Measurements from ENCODE around the gene B3GNT9.

B3GNT9 gene

DNA sequence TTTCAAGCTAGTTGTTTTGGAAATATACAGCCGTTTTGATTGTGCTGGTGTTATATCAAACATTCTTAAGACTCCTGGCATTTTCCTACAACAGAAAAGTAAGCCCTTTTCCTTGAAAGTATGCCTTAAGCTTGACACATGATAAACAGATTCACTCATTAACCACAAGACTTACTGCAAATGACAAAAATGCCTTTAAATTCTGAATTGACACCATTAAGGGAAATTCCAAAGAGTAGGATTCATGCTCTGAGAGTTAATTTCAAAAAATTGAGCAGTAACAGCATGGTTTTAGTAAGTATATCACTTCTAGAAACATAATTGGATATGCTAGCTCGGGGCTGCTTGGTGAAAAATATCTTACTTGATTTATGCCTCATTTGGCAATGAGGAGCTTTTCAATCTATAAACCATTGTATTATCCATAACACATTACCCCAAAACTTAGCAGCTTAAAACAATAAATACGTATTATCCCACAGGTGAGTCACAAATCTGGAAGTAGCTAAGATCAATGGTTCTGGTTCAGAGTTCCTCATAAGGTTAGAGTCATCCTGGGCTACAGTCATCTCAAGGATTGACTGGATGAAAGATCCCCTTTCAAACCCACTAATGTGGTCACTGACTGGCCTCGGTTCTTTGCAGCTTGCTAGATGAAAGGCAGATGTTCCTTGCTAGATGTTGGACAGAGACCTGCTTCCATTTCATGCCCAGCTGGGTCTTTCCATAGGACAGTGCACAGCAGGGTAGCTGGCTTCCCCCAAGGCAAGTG lies 49.3 kb downstream of the B3GNT9 start:
- Histone ChIP-seq H3K27me3 (ENCODE audit: low read depth) (no peaks in the 10 kb centered on the region), H3K9me3 (no peaks in the 10 kb centered on the region), H3K4me1 (no peaks in the 10 kb centered on the region), H3K36me3 (replicated peaks) (peaks cover 8% of the 10 kb centered on the region), H3K4me3 (no peak overlapping the region)
- in situ Hi-C loops (cut with MboI; ENCODE audit: low sequenced_read_pairs), result no loop called here
- DNase-seq (ENCODE audit: low spot score in 2 of 2), result no peak

- in situ Hi-C loops (cut with MboI; ENCODE audit: low sequenced_read_pairs), result no loop called here
- H3K9me3 ChIP-seq, result no peaks in the 10 kb centered on the region
- peaks cover 8% of the 10 kb centered on the region for H3K36me3 ChIP-seq (replicated peaks)
- no peak overlapping the region for H3K4me3 ChIP-seq
- H3K27me3 ChIP-seq (ENCODE audit: low read depth), result no peaks in the 10 kb centered on the region
- no peaks in the 10 kb centered on the region for H3K4me1 ChIP-seq
- DNase-seq (ENCODE audit: low spot score in 2 of 2), result no peak
Observed at GRCh38 chr16:67100569-67101310, 50.1 kb downstream of the B3GNT9 start.

DNA sequence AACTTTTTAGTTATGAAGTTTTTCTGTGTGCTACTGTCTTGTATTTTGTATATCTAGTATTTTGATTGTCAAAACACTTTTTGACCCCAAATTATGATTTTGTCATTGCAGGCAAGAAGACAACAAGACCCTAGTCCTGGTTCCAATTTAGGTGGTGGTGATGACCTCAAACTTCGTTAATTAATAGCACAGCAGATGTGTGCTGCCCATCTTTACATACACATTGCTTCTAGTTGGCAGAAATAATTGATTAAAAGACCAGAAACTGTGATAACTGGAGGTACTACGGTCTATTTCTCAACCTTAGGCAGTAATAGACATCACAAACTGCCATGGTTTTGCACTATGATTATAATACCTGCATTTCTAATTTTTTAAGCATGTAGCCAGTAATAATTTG lies 52.2 kb downstream of the B3GNT9 start:
- DNase-seq (ENCODE audit: low spot score in 2 of 2), result no peak
- Histone ChIP-seq H3K4me1 (peaks cover 5% of the 10 kb centered on the region; the same call in 1 of the 2 replicates), H3K36me3 (replicated peaks) (peaks cover 13% of the 10 kb centered on the region), H3K9me3 (no peaks in the 10 kb centered on the region), H3K27me3 (ENCODE audit: low read depth) (no peaks in the 10 kb centered on the region), H3K4me3 (no peak overlapping the region)
- in situ Hi-C loops (cut with MboI; ENCODE audit: low sequenced_read_pairs), result no loop called here
